Measurements from ENCODE around the gene HBD. TPM values are rescaled to one million over a fixed set of nuclear protein-coding genes. Genes with fewer than 3 reads are reported as not detected.
"Not testable (repeated sequence)": the region's sequence is repeated elsewhere in the genome, so short reads cannot be mapped to it uniquely, and the experiment has no call there.

The HBD gene
- total RNA-seq, 1 experiment from 2014 or later = not detected

DNA sequence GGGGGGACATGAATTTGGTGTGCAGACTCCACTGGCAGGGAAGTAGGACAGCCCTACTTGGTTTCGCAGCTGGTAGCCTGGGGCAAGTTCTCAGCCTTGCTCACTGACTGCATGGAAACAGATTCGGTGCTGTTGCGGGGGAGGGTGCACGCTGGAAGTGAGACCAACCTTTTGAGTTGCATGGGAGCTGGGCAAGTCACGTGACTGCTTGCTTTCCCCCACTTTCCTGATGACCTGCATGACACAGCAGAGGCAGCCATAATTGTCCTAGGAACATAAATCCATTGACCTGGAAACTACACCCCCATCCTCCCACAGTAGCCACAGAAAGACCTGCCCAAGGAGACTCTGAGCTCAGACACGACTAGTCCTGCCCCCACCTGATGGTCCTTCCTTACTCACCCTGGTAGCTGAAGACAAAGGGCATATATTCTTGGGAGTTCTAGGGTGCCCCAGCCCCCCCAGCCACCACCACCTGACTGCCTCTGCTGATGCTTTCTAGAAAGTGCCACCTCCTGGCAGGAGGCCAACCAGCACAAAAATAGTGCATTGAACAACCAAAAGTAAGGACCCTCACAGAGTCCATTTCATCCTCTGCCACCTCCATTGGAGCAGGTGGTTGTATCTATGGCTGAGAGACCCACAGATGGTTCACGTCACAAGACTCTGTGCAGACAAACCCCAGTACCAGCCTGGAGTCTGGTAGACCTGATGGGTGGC, 24.4 kb upstream of the HBD start:
- no peak overlapping the region for H3K4me3 ChIP-seq (ENCODE audit: low read length)
- no peak overlapping the region for H2AFZ ChIP-seq (ENCODE audit: low read length)

DNA sequence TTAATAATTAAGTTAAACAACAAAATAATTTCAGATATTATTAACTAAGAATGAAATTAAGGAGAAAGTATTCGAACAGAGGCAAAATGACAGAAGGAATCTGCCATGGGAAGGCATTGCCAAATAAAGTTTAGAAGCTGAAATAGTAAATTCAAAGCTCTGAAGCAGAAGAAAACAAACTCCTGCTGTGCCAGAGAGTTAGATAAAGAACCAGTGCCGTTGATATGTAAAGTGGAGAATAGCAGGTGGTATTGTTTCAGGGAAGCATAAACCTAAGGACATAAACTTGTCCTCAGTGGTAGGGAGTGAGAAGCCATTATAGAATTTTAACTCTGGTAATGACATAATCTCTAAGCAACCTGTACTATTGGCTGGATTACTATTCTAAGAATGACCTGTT, 23.0 kb upstream of the HBD start:
- no peaks in the 10 kb centered on the region for H3K36me3 ChIP-seq (ENCODE audit: insufficient read depth, low read length)
- H3K79me2 ChIP-seq (ENCODE audit: low read length) = no peaks in the 10 kb centered on the region
- no peak overlapping the region for H3K27ac ChIP-seq (ENCODE audit: low read length)
- H3K9me3 ChIP-seq (ENCODE audit: low read length) = no peaks in the 10 kb centered on the region
- no peaks in the 10 kb centered on the region for H3K27me3 ChIP-seq (ENCODE audit: low read length)
- H2AFZ ChIP-seq (ENCODE audit: low read length) = no peak overlapping the region
- no peak overlapping the region for H3K9ac ChIP-seq (ENCODE audit: low read length)
- H3K9me2 ChIP-seq (replicated peaks; ENCODE audit: insufficient read depth, low read length) = no peaks in the 10 kb centered on the region
- H3K4me2 ChIP-seq (ENCODE audit: low read depth, low read length, poor library complexity, severe bottlenecking) = no peak overlapping the region
- H4K20me1 ChIP-seq (ENCODE audit: insufficient read depth, low read depth, low read length) = no peaks in the 10 kb centered on the region
- no peaks in the 10 kb centered on the region for H3K4me1 ChIP-seq (ENCODE audit: low read length)
- no peak for DNase-seq
- H3K4me3 ChIP-seq (ENCODE audit: low read length) = no peak overlapping the region

More for the DNA sequence above, 24.4 kb upstream of the HBD start:
- no peaks in the 10 kb centered on the region for H3K4me1 ChIP-seq (ENCODE audit: low read length)
- no peak overlapping the region for H3K4me2 ChIP-seq (ENCODE audit: low read depth, low read length, poor library complexity, severe bottlenecking)
- no peak overlapping the region for H3K27ac ChIP-seq (ENCODE audit: low read length)
- H3K79me2 ChIP-seq (ENCODE audit: low read length) = no peaks in the 10 kb centered on the region
- no peak for DNase-seq
- no peaks in the 10 kb centered on the region for H4K20me1 ChIP-seq (ENCODE audit: insufficient read depth, low read depth, low read length)
- no peaks in the 10 kb centered on the region for H3K36me3 ChIP-seq (ENCODE audit: insufficient read depth, low read length)
- no peaks in the 10 kb centered on the region for H3K9me2 ChIP-seq (replicated peaks; ENCODE audit: insufficient read depth, low read length)
- no peaks in the 10 kb centered on the region for H3K9me3 ChIP-seq (ENCODE audit: low read length)
- H3K27me3 ChIP-seq (ENCODE audit: low read length) = no peaks in the 10 kb centered on the region
- no peak overlapping the region for H3K9ac ChIP-seq (ENCODE audit: low read length)

DNA sequence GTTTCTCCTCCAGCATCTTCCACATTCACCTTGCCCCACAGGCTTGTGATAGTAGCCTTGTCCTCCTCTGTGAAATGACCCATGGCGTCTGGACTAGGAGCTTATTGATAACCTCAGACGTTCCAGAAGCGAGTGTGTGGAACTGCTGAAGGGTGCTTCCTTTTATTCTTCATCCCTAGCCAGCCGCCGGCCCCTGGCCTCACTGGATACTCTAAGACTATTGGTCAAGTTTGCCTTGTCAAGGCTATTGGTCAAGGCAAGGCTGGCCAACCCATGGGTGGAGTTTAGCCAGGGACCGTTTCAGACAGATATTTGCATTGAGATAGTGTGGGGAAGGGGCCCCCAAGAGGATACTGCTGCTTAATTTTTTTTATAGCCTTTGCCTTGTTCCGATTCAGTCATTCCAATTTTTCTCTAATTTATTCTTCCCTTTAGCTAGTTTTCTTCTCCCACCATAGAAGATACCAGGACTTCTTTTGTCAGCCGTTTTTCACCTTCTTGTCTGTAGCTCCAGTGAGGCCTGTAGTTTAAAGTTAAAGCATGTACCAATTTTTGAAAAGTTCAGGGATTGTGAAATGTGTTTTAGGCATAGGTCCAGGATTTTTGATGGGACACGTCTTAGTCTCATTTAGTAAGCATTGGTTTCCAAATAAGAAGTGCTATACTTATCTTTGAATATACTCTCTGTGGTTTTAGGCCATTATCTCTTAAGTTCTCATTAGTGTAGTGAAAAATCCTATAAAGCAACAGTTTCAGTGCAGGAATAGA, 20.5 kb upstream of the HBD start, which contains the start of gene HBG2:
Gene HBG2, minus strand, starts transcription at position 136 of the 768 bp plus-strand sequence. Its CDS starts 53 bp downstream, at position 83.
- H3K4me2 ChIP-seq (ENCODE audit: low read depth, low read length, poor library complexity, severe bottlenecking); H4K20me1 ChIP-seq (ENCODE audit: insufficient read depth, low read depth, low read length); H3K4me3 ChIP-seq (ENCODE audit: low read length); DNase-seq; H3K9ac ChIP-seq (ENCODE audit: low read length); H3K79me2 ChIP-seq (ENCODE audit: low read length); H3K36me3 ChIP-seq (ENCODE audit: insufficient read depth, low read length); H3K27ac ChIP-seq (ENCODE audit: low read length); H3K27me3 ChIP-seq (ENCODE audit: low read length); H3K9me2 ChIP-seq (replicated peaks; ENCODE audit: insufficient read depth, low read length); H3K9me3 ChIP-seq (ENCODE audit: low read length); H2AFZ ChIP-seq (ENCODE audit: low read length); H3K4me1 ChIP-seq (ENCODE audit: low read length): not testable (repeated sequence)

DNA sequence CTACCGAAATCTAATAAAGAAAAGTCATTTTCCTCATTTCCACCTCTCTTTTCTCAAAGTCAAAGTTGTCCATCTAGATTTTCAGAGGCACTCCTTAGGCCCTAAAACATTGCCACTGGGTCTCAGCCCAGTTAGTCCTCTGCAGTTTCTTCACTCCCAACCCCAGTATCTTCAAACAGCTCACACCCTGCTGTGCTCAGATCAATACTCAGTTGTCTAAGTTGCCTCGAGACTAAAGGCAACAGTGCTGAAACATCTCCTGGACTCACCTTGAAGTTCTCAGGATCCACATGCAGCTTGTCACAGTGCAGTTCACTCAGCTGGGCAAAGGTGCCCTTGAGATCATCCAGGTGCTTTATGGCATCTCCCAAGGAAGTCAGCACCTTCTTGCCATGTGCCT, 19.7 kb upstream of the HBD start:
- H3K9ac ChIP-seq (ENCODE audit: low read length); H2AFZ ChIP-seq (ENCODE audit: low read length); H3K9me2 ChIP-seq (replicated peaks; ENCODE audit: insufficient read depth, low read length); H3K4me3 ChIP-seq (ENCODE audit: low read length); H4K20me1 ChIP-seq (ENCODE audit: insufficient read depth, low read depth, low read length); H3K79me2 ChIP-seq (ENCODE audit: low read length); H3K27me3 ChIP-seq (ENCODE audit: low read length); H3K9me3 ChIP-seq (ENCODE audit: low read length); DNase-seq; H3K4me1 ChIP-seq (ENCODE audit: low read length); H3K36me3 ChIP-seq (ENCODE audit: insufficient read depth, low read length); H3K27ac ChIP-seq (ENCODE audit: low read length); H3K4me2 ChIP-seq (ENCODE audit: low read depth, low read length, poor library complexity, severe bottlenecking): not testable (repeated sequence)

DNA sequence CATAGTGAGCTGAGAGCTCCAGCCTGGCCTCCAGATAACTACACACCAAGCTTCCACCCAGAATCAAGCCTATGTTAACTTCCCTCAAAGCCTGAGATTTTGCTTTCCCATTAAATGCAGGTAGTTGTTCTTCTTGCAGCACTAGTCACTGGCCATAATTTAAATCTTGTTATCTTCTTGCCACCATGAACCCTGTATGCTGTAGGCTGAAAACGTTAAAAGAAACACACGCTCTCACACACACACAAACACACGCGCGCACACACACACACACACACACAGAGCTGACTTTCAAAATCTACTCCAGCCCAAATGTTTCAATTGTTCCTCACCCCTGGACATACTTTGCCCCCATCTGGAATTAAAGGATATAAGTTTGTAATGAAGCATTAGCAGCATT, 19.2 kb upstream of the HBD start:
- H3K9me3 ChIP-seq (ENCODE audit: low read length); H3K79me2 ChIP-seq (ENCODE audit: low read length); H3K36me3 ChIP-seq (ENCODE audit: insufficient read depth, low read length); H3K27ac ChIP-seq (ENCODE audit: low read length); H3K4me1 ChIP-seq (ENCODE audit: low read length); H3K9me2 ChIP-seq (replicated peaks; ENCODE audit: insufficient read depth, low read length); H2AFZ ChIP-seq (ENCODE audit: low read length); H3K9ac ChIP-seq (ENCODE audit: low read length); H4K20me1 ChIP-seq (ENCODE audit: insufficient read depth, low read depth, low read length); H3K4me2 ChIP-seq (ENCODE audit: low read depth, low read length, poor library complexity, severe bottlenecking); H3K27me3 ChIP-seq (ENCODE audit: low read length); DNase-seq; H3K4me3 ChIP-seq (ENCODE audit: low read length): not testable (repeated sequence)

DNA sequence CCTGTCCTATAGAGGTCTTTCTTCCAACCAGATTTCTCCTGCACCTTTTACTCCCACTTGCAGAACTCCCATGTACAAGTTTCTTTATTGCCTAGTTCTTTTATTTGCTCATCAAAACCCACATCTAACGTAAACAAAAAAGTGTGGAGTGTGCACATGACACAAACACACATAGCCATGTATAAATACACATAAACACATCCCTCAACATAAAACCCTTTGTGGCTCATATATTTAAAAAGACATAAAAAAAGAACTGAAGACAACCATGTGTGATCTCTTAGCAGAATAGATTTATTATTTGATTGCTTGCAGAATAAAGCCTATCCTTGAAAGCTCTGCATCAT, 18.6 kb upstream of the HBD start:
- H3K4me2 ChIP-seq (ENCODE audit: low read depth, low read length, poor library complexity, severe bottlenecking) = no peak overlapping the region

DNA sequence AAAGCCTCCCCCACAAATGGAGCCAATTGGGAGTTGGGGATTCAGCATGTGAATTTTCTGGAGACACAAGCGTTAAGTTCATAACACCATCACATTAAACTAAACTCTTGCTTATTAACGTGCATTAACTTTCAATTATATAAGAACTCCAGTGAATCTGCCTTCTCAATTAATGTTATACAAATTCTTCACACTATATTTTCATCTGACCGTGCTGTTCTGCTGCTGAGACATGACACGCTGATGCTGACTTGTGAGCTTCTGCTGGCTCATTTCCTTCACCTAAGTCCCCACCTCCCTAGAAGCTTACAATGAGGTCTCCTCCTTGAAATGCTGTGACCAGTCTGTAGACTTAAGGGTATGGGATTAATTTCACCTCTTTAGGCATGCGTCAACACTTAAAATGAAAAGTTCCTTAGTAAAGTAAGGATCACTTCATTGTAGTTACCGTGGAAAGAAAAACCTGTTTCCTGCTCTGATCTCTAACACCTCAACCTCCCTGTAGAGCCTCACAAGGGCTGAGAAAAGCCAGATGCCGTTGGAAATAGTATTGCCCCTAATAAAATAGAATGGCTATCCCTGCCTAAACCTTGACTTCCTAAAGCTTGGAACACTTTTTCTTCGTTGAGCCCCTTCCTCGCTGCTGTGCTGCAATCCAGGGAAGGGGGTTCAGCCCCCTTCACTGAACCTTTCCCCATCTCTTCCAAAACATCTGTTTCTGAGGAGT, 18.1 kb upstream of the HBD start:
- Histone ChIP-seq H3K4me2 (ENCODE audit: low read depth, low read length, poor library complexity, severe bottlenecking) (no peak overlapping the region), H3K79me2 (ENCODE audit: low read length) (no peaks in the 10 kb centered on the region), H3K4me1 (ENCODE audit: low read length) (no peaks in the 10 kb centered on the region), H3K36me3 (ENCODE audit: insufficient read depth, low read length) (no peaks in the 10 kb centered on the region), H2AFZ (ENCODE audit: low read length) (no peak overlapping the region), H3K27ac (ENCODE audit: low read length) (no peak overlapping the region), H3K4me3 (ENCODE audit: low read length) (no peak overlapping the region), H3K27me3 (ENCODE audit: low read length) (no peaks in the 10 kb centered on the region), H3K9me3 (ENCODE audit: low read length) (no peaks in the 10 kb centered on the region), H3K9me2 (replicated peaks; ENCODE audit: insufficient read depth, low read length) (no peaks in the 10 kb centered on the region), H4K20me1 (ENCODE audit: insufficient read depth, low read depth, low read length) (no peaks in the 10 kb centered on the region), H3K9ac (ENCODE audit: low read length) (no peak overlapping the region)
- no peak for DNase-seq

More for the DNA sequence above, 18.6 kb upstream of the HBD start:
- no peaks in the 10 kb centered on the region for H3K9me3 ChIP-seq (ENCODE audit: low read length)
- H3K4me1 ChIP-seq (ENCODE audit: low read length) = no peaks in the 10 kb centered on the region
- no peak for DNase-seq
- H3K9ac ChIP-seq (ENCODE audit: low read length) = no peak overlapping the region
- no peak overlapping the region for H2AFZ ChIP-seq (ENCODE audit: low read length)
- no peaks in the 10 kb centered on the region for H3K79me2 ChIP-seq (ENCODE audit: low read length)
- H3K9me2 ChIP-seq (replicated peaks; ENCODE audit: insufficient read depth, low read length) = no peaks in the 10 kb centered on the region
- no peaks in the 10 kb centered on the region for H3K27me3 ChIP-seq (ENCODE audit: low read length)
- no peak overlapping the region for H3K27ac ChIP-seq (ENCODE audit: low read length)
- H3K36me3 ChIP-seq (ENCODE audit: insufficient read depth, low read length) = no peaks in the 10 kb centered on the region
- H3K4me3 ChIP-seq (ENCODE audit: low read length) = no peak overlapping the region
- H4K20me1 ChIP-seq (ENCODE audit: insufficient read depth, low read depth, low read length) = no peaks in the 10 kb centered on the region

DNA sequence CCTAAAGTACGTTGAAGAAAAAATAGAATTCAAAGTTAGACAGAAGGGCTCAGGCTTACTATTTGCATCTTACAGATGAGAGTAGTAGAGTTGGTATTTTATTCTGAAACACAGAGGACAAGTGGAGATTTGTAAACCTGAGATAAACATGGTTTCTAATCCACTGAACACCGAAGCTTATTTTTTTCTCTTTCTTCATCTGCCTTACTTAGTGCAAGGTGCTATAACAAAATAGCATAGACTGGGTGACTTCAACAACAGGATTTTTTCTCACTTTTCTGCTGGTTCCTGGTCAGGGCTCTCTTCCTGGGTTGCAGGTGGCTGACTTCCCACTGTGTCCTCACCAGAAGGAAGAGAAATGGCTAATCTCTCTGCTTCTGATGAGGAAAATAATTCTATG, 17.5 kb upstream of the HBD start:
- H3K36me3 ChIP-seq (ENCODE audit: insufficient read depth, low read length) = no peaks in the 10 kb centered on the region
- no peak overlapping the region for H2AFZ ChIP-seq (ENCODE audit: low read length)
- H3K4me1 ChIP-seq (ENCODE audit: low read length) = no peaks in the 10 kb centered on the region
- H3K9me3 ChIP-seq (ENCODE audit: low read length) = no peaks in the 10 kb centered on the region
- no peak for DNase-seq
- H3K9ac ChIP-seq (ENCODE audit: low read length) = no peak overlapping the region
- H3K79me2 ChIP-seq (ENCODE audit: low read length) = no peaks in the 10 kb centered on the region
- H3K4me3 ChIP-seq (ENCODE audit: low read length) = no peak overlapping the region
- no peaks in the 10 kb centered on the region for H3K9me2 ChIP-seq (replicated peaks; ENCODE audit: insufficient read depth, low read length)
- H4K20me1 ChIP-seq (ENCODE audit: insufficient read depth, low read depth, low read length) = no peaks in the 10 kb centered on the region
- no peak overlapping the region for H3K4me2 ChIP-seq (ENCODE audit: low read depth, low read length, poor library complexity, severe bottlenecking)
- H3K27me3 ChIP-seq (ENCODE audit: low read length) = no peaks in the 10 kb centered on the region
- no peak overlapping the region for H3K27ac ChIP-seq (ENCODE audit: low read length)
